Left renal cortex interstitium (tissue), 4 donors: Measurements from ENCODE around the gene TMEM52. TPM values are rescaled to one million over a fixed set of nuclear protein-coding genes. Genes with fewer than 3 reads are reported as not detected.
A peak's percentile ranks its signal among the peaks of the same experiment; 100 is the strongest.

Experiments
- DNase-seq, 4 donors: peaks; one replicate each; pipeline ENCODE4 v3.0.0-alpha.2; 2013; ENCODE audit warnings: low read depth in 4 of 4, low spot score in 2 of 4, missing footprints in 1 of 4
- polyA plus RNA-seq, 4 donors: library from polyadenylated mRNA; unstranded; fragments of 120-200 nt; gene quantifications; one replicate each; pipeline ENCODE4 v1.2.1, GENCODE V29; 2013; ENCODE audit not compliant: insufficient read length in 4 of 4

TMEM52 gene
- 1 to 10 TPM in 3 of 4 donors, under 1 TPM in 1; 0.85 to 2.8 (median 1.5) TPM for polyA plus RNA-seq

DNA sequence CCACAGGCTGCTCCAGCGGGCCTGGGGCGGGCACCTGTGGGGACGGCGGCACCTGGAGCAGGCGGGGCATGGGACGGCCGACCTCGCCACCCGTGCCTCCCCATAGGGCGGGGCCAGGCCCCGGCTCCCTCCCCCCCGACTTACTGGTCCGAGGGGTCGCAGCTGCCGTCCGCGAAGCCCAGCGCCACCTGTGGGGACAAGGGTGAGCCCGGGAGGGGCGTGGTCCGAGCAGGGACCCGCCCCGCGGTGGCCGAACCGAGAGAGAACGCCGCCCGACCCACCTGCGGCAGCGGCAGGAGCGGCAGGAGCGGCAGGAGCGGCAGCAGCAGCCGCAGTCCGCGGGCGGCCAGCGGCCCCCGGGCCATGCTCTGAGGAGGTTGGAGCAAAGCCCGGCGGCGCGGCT is at the start of gene TMEM52:
Gene TMEM52, minus strand, starts transcription at position 379 of the 403 bp plus-strand sequence. Its CDS starts 14 bp downstream, at position 365.
- DNase-seq: no peak

DNA sequence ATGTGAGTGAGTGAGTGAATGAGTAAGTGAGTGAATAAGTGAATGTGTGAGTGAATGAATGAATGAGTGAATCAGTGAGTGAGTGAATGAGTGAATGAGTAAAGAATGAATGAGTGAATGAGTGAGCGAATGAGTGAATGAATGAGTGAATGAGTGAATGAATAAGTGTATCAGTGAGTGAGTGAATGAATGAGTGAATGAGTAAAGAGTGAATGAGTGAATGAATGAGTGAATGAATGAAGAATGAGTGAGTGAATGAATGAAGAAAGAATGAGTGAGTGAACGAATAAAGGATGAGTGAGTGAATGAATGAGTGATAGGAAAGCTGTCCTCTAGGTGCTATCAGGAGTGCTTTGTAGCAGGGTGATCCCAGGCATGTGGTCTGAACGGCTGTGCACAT is 48.8 kb upstream of the TMEM52 start:
- no peak for DNase-seq

DNA sequence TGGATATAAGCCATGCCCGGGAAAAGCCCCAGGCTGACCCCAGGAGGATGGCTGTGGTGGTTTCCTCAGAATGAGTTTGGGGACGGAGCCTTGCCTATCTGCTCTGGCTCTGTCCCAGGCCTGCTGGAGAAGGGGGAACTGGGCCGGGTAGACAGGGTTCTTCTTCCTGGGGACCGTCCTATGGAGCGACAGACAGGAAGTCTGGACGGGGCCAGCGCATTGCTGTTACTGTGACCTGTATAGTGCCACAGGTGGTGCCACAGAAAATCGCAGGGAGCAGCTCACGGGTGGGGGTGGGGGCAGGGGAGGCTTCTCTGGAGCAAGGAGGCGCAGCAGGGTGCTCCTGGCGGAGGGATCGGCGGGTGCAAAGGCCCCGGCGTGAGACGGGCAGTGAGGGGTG is 48.1 kb upstream of the TMEM52 start:
- DNase-seq: no peak

DNA sequence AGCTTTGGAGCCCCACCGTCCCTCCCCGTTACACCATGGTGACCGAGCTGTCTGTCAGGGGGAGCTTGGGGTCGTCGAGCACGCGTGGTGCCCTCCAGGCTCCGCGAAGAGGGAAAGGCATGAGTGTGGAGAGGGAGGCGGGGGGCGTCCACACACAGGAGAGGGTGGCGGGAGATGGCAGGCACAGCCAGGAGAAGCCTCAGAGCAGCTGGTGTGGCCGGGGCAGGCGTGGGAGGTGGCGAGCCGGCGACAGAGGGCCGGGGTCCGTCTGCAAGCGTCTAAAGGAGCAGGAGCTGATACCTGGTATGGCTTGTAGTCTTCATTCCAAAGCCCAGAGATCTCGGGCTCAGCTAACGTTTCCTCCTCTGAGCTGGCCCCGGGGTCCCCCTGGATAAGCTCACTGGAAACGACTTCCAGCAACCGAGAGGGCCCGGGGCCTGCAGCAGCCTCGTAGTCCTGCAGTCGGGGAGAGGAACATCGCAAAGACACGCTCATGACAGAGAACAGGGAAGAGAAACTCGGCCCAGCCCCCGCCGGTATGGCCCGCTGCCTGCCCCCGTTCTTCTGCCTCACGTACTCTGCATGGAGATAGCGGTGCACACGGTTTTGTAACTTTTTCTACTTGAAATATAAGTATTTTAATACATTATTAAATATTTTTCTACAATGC is 47.1 kb upstream of the TMEM52 start:
- no peak for DNase-seq

GRCh38 chr1:1965546-1965945 is 46.5 kb upstream of the TMEM52 start:
- no peak for DNase-seq

- no peak for DNase-seq
These were observed 45.7 kb upstream of the TMEM52 start for GRCh38 chr1:1964811-1965210.

- DNase-seq: no peak
These were observed 44.5 kb upstream of the TMEM52 start for GRCh38 chr1:1963570-1963969.

GRCh38 chr1:1962752-1963151 is 43.7 kb upstream of the TMEM52 start:
- no peak for DNase-seq

DNA sequence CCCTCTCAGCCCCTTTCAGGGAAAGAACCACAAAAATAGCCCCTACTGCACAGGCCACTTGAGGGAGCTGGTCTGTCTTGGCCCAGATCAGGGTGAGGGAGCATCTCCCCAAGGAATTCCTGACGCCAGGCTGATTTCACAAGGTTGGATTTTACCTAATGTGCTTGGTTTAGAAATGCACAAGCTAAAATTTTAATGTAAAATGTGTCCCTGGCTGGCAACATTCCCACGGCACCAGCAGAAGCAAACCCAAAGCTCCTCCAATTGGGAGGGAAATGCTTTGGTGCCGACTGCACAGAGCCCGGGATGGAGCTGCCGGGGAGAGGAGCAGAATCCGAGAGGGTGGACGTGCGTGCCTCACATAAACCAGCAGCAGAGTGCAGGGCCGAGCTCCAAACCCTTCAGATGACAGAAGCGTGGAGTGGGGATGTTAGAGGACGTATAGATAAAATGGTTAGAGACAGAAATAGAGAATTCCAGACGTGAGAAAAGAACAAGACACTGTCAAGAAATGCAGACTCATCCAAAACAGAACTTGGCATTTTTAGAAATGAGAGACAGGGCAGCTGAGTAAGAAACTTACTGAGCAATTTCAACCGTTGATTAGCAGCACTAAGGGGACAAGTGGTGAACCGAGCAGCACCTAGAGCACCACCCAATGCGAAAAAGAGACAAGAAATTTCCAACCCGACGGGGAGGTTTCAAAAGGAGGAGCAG is 41.6 kb upstream of the TMEM52 start:
- no peak for DNase-seq

- peak in 3 of 4 donors; percentile 45 to 75 (median 46) for DNase-seq
These were observed 40.9 kb upstream of the TMEM52 start for GRCh38 chr1:1959840-1960479.

DNA sequence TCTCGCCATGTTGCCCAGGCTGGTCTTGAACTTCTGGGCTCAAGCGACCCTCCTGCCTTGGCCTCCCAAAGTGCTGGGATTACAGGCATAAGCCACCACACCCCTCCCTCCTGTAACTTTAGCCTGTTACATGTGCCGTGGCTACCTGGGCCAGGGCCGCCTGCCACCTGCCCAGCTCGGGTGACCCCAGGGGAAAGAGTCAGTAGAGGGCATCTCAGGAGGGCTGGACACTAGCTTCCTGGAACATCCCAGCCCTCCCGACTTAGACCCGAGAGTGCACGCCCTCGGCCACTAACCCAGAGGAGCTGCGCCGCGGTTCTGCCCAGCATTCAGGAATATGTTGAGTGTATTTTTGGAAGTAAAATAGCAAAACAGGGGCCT is 40.4 kb upstream of the TMEM52 start:
- no peak for DNase-seq

- DNase-seq: no peak
These were observed 39.0 kb upstream of the TMEM52 start for GRCh38 chr1:1958071-1958541.

- DNase-seq: no peak
These were observed 38.5 kb upstream of the TMEM52 start for GRCh38 chr1:1957533-1957961.

GRCh38 chr1:1956586-1957532 is 37.8 kb upstream of the TMEM52 start:
- DNase-seq: no peak

GRCh38 chr1:1956101-1956500 is 37.0 kb upstream of the TMEM52 start:
- DNase-seq: no peak

DNA sequence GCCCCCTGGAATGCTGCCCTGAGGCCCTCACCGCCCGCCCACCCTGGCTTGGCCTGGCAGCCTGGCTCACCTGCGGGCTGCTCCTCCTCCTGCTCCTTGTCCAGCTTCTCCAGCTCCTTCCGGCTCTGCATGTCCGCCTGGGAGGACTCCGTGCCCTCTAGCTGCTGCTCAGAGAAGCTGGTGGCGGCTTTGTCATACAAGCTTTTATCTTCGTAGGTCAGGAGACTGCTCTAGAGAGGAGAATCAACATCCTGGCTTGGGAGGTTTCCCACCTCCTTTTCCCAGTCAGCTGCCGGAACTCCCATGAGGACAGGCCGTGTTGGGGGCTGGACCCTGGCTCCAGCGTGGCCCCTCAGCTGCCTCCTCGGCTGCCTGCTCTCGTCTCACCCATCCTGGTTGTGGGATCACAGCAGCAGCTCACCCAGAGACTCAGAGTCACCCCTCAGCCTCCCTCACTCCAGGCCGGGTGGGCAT is 36.6 kb upstream of the TMEM52 start:
- no peak for DNase-seq

- DNase-seq: no peak
These were observed 35.9 kb upstream of the TMEM52 start for GRCh38 chr1:1954831-1955441.

GRCh38 chr1:1954015-1954414 is 34.9 kb upstream of the TMEM52 start:
- DNase-seq: no peak

DNA sequence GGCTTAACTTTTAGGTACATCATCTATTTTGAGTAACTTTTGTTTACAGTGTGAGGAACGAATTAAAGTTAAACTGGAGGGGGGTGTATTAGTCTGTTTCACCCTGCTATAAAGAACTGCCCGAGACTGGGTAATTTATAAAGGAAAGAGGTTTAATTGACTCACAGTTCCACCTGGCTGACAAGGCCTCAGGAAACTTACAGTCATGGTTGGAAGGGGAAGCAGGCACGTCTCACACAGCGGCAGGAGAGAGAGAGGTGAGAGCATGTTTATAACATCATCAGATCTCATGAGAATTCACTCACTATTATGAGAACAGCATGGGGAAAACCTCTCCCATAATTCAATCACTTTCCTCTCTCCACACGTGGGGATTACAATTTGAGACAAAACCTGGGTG is 31.9 kb upstream of the TMEM52 start:
- no peak for DNase-seq

DNA sequence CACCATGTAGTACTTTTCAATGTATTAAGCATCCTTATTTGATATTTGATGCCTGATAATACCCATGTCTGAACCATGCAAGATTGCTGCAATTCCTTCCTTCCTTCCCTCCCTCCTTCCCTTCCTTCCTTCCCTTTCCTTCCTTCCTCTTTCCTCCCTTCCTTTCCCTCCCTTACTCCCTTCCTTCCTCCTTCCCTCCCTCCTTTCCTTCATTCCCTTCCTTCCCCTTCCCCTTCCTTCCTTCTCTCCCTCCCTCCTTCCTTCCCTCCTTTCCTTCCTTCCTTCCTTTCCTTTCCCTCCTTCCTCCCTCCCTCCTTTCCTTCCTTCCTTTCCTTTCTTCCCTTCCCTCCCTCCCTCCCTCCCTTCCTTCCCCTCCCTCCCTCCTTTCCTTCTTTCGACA is 29.7 kb upstream of the TMEM52 start:
- no peak for DNase-seq
